ENCODE measurements around the gene LRRFIP1.
"Not testable (repeated sequence)": the region's sequence is repeated elsewhere in the genome, so short reads cannot be mapped to it uniquely, and the experiment has no call there.

Gene LRRFIP1

GRCh38 chr2:237682856-237683670, 55.7 kb downstream of the LRRFIP1 start:
- DNase-seq (ENCODE audit: low read depth in 2 of 2) = no peak

- DNase-seq (ENCODE audit: low read depth in 2 of 2) = no peak
These were observed 58.0 kb downstream of the LRRFIP1 start for GRCh38 chr2:237685408-237685807.

GRCh38 chr2:237686659-237687136, 59.3 kb downstream of the LRRFIP1 start:
- no peak for DNase-seq (ENCODE audit: low read depth in 2 of 2)

GRCh38 chr2:237688081-237688480, 60.7 kb downstream of the LRRFIP1 start:
- DNase-seq (ENCODE audit: low read depth in 2 of 2) = no peak

- DNase-seq (ENCODE audit: low read depth in 2 of 2) = not testable (repeated sequence)
These were observed 61.2 kb downstream of the LRRFIP1 start for GRCh38 chr2:237688541-237688940.

DNA sequence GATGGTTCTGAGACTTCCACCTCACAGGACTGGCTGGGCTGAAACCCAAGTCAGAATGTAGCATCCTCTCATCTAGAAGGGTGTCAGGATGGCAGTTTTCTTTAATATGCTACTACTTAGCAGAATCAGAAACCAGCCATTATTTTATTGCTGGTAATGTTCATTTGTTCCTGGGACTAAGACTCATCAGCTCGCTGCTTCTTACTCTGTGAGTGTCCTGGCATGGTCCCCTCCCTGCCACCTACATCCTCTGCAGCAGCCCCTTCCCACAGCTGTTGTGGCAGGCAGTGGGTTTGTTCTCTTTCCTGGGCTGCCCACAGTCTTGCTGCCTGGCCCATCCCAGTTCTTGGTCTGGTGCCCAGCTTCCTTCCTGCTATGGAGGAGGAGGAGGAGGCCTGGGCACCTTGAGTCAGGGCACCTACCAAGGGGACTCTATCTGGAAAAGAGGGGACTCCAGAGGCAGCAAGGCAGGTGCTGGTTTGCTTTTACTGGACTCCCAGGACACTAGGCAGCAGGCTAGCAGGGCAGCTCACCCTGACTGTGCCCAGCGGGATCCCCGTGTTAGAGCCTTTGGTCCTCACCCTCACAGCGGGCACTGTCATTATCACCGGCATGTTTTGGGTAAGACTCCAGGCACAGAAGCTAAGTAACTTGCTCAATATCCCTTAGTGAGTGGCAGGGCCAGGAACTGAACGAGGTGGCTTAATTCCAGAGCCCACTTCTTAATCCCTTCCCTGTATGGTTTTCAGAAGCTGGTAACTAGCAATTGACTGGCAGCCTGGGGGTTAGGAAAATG, 62.1 kb downstream of the LRRFIP1 start:
- no peak for DNase-seq (ENCODE audit: low read depth in 2 of 2)

DNA sequence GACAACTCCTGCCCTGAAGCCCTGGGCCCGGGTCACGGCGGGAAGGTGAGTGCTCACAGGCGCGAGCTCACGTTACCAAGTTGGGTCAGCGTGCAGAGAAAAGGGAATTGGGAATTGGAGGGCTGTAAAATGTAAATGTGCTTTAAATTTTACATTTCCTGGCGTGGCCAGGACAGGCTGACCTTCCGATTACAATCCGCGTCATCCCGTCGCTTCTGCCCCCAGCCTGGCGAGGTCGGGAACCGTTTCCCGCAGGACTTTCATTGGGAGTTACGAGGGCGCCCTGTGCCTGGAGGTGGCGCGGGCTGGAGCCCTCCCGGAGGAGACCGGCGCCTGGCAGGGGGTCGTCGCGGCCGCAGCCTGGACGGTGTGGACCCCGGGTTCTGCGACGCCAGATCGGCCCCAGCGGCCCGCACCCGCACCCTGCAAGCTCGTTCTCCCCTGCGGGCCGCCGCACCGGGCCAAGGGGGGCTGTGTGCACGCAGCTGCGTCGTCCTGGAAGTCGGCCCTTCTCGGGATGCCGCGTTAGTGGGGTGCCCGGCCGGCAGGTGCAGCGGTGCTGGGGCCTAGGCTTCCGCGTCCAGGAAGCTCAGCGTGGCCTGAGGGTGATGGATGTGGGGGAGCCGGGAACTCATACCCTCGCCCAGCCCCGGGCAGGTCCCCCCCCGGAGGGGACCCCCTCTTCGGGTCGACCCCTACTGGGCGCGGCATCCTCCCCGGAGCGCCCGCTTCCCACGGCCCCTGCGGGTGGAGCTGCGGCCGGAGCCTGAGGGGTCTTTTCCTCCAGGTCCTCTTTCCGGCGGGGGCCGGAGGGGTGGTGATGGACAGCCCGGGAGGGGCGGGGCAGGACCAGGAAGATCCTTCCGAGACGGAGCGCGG, 63.9 kb downstream of the LRRFIP1 start:
- no peak for DNase-seq (ENCODE audit: low read depth in 2 of 2)

- DNase-seq (ENCODE audit: low read depth in 2 of 2) = peak; percentile 88
These were observed 64.7 kb downstream of the LRRFIP1 start for GRCh38 chr2:237691908-237692600.

- no peak for DNase-seq (ENCODE audit: low read depth in 2 of 2)
These were observed 65.4 kb downstream of the LRRFIP1 start for GRCh38 chr2:237692601-237693290.

GRCh38 chr2:237693291-237693994, 66.1 kb downstream of the LRRFIP1 start:
- DNase-seq (ENCODE audit: low read depth in 2 of 2) = no peak

DNA sequence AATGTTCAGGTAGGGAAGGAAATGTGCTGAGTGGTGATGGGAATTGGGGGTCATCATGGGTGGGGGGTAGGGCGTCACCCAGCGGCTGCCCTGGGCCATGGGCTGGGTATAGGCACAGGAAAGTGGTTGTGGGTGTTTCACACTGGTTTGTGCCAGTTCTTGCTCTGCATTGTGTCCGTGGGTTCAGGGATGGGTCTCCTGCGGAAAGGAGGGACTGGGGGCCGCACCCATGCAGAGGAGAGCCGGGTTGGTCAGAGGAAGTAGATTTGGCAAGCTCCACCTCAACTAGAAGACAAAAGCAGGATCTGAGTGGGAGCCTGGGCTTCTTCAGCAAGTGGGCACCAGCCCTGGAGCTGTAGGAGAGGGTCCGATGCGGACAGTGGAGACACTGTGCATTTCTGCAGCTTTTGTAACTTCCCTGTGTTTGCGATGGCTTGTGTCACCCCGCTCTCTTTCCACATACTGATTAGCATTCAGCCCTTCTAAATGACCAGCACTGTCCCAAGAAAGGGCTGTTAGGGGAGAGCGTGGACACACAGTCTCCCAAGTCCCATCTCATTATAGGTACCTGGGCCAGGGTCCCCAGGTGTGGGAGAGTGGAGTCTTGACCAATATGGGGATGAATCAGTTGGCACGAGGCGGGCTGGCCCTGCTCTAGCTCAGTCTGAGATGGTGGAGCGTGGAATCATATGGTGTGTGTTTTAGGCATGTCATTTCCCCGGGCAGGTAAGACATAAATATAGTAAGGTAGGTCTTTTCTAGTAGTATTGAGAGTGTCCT, 67.2 kb downstream of the LRRFIP1 start:
- DNase-seq (ENCODE audit: low read depth in 2 of 2) = no peak

DNA sequence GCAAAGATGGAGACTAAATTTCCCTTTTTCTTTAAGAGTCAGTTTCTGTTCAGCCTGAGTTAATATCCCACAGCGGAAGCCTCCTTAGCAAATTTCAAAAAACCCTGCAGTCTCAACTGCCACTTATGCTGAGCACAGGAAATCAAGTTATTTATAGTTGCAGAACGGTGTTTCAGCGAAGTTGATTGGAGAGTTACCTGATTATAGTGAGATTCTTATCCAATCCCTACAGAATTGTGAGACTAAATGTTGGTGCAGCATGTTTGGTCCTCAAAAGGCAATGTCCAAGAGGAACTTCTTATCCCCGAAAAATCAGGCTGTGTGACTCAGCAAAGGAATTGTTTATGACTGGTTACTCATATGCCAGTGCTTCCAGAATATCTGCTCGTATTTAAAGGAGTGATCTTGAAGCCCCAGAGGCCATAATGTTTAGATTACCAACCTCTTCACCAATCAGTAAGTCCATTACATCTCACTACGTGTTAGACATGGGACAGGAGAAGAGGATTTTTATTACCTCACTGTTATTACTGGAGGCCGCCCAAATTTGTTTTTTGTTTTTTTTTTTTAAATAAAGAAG, 67.9 kb downstream of the LRRFIP1 start:
- DNase-seq (ENCODE audit: low read depth in 2 of 2) = no peak

- DNase-seq (ENCODE audit: low read depth in 2 of 2) = no peak
These were observed 69.1 kb downstream of the LRRFIP1 start for GRCh38 chr2:237696461-237696860.

DNA sequence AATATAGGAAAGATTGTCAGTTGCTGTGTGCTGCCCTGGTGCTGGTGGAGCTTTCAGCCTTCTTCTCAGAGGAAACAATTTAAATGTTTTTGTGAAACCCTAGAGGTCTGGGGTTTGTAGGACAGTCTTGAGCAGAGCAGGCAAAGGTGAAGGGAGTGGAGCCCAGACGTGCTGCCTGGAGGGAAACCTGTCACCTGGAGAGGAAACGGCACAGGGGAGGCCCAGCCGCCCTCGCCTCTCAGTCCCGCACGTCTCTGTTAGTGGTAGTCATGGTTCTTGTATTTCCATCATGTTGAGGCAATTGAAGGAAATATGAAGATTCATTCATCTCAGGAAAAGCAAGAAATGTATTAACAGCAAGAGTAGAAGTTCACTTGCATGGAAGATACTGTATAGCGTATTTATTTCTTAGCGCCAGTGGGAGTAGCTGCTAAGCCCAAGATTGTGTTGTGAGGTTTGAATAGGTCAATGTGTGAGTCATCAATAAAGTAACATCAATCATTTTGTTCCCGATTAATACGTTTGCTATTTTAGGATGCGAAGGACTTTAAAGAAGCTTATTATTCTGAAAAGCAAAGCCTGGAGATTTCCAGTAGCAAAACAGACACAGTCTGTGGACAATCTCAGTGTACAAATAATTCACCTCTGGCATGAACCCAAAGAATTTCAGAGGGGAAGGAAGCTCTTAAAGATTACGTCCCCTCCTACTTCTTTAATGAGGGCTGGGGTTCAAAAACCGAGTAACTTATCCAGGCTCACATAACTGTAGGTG, 70.4 kb downstream of the LRRFIP1 start:
- no peak for DNase-seq (ENCODE audit: low read depth in 2 of 2)

GRCh38 chr2:237698358-237698694, 70.9 kb downstream of the LRRFIP1 start:
- DNase-seq (ENCODE audit: low read depth in 2 of 2) = no peak

DNA sequence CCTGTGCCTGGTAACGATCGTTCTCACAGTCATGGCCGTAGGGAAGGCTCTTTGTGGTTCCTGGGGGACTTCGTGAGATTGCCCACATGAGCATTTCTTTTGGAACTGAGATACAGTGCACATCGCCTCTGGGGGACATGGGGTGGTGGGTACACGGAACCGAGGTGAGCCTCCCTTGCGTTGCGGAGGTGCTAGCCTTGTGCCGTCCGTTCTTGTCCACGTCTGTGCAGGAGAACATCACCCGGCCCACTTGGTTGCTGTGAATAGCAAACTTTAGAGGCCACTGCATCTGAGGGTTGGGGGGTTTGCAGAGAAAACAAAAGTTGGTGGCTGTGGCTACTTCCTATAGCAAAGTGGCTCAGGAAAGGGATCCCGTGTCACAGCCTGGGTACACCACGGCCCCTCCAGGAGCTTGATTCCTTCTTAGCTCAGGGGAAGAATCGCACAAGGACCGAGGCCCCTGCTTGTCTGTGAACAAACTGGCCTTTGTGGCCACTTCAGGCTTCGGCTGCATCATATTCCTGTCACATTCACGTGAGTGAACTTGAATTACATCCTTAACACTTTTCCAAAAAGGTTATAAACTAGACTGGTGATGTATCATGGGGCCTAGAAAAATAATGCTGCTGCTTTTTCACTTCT, 72.6 kb downstream of the LRRFIP1 start:
- DNase-seq (ENCODE audit: low read depth in 2 of 2) = no peak

DNA sequence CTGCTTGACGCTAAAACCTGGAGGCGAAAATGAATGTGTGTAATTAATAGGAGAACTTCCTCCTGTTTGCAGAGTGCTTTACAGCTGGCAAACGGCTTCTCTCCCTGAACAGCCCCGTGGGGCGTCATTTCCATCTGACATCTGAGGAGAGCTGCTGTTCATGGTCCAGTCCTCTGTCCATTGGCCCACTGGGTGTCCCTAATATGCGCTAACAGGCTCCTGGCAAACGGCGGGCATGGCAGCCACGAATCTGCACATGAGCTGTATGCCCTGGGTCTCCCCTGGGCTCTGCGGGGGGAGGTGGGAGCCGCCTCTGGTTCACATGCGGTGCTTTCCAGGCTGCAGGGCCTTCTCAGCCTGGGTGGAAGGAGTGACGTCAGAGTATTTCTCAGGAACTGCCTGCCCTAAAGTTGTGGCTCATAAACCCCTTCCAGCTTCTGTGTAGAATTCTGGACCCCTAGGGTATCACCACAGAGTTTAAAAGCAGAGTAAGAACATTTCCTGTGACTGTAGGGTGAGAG, 73.2 kb downstream of the LRRFIP1 start:
- peak; percentile 50 to 81 for DNase-seq (ENCODE audit: low read depth in 2 of 2)
